A673 (cell line): ENCODE measurements around the gene MS4A10.

Experiments
- EZH2 ChIP-seq: fragments of 200-600 bp; sonication (generic); IDR thresholded peaks from 2 replicates; pipeline ENCODE4 v1.6.1; 2017; ENCODE audit warnings: borderline replicate concordance, low read depth, mild to moderate bottlenecking, mixed read lengths, antibody characterized with exemption, low read length; ENCODE audit not compliant: poor library complexity, severe bottlenecking
- TF ChIP-seq, protein P1 (sequence below): fragments of 300-800, 200-600 bp; sonication (generic); conservative IDR thresholded peaks from 2 replicates; pipeline ENCODE4 v1.5.1; 2017; ENCODE audit warnings: low read depth, mild to moderate bottlenecking, antibody characterized with exemption, low read length, moderate library complexity, mixed read lengths

DNA sequence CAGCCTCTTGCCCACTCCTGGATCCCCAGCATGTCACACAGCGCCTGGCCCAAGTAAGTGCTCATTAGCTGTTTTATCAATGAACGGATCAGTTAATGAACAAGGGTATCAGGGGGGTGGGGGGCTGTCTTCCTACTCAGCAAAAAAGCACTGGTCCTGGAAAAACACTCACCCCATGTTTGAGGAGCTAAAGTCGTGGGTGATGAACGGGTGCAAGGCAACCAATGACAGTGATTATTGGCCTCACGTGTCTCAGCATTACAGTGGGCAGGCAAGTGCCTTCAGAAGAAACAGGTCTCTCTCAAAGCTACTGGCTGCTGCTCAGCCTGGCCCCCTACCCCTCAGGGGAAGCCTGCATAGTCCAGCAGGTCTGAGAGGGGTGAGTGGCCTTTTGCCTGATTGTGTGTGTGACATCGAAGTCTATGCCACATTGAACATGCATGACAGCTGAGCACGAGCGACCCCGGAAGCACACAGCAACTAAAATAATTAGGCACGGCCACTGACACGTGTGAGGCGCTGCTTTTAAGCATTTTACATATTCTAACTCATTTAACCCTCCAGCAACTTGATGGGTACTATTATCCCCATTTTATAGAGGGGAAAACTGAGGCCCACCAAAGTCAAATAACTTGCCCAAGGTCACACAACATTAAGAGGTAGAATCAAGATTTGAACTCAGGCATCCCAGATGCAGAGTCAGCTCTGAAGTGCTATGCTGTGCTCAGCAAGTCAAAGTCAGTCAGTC lies 2.6 kb upstream of the MS4A10 start:
- TF ChIP-seq, protein P1, sequence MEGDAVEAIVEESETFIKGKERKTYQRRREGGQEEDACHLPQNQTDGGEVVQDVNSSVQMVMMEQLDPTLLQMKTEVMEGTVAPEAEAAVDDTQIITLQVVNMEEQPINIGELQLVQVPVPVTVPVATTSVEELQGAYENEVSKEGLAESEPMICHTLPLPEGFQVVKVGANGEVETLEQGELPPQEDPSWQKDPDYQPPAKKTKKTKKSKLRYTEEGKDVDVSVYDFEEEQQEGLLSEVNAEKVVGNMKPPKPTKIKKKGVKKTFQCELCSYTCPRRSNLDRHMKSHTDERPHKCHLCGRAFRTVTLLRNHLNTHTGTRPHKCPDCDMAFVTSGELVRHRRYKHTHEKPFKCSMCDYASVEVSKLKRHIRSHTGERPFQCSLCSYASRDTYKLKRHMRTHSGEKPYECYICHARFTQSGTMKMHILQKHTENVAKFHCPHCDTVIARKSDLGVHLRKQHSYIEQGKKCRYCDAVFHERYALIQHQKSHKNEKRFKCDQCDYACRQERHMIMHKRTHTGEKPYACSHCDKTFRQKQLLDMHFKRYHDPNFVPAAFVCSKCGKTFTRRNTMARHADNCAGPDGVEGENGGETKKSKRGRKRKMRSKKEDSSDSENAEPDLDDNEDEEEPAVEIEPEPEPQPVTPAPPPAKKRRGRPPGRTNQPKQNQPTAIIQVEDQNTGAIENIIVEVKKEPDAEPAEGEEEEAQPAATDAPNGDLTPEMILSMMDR = no peak
- TF ChIP-seq EZH2 = no peak
